ENCODE results near the gene BCKDHA.
"Not testable (repeated sequence)": the region's sequence is repeated elsewhere in the genome, so short reads cannot be mapped to it uniquely, and the experiment has no call there.

BCKDHA gene

GRCh38 chr19:41364524-41365391 lies 32.9 kb upstream of the BCKDHA start:
- in situ Hi-C loops (cut with MboI; ENCODE audit: low sequenced_read_pairs): no loop called here

DNA sequence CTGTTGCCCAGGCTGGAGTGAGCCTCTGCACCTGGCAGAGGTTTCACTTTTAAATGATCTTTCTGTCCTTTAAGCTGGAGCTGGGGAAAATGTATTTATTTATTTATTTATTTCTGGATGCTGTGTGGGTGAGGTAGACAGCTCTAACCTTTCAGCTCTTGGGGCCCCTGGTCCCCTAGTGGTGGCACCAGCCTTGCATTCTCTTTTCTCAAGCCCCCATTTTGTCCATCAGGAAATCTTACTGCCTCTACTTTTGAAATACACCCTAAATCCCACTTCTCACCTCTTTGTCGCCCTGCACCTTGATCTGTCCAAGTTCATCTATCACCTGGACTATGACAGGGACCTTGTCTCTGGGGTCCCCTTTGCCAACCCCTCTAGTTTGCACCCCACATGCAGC lies 31.5 kb upstream of the BCKDHA start:
- in situ Hi-C loops (cut with MboI; ENCODE audit: low sequenced_read_pairs): no loop called here

GRCh38 chr19:41367848-41368301 lies 29.7 kb upstream of the BCKDHA start:
- in situ Hi-C loops (cut with MboI; ENCODE audit: low sequenced_read_pairs): no loop called here

- in situ Hi-C loops (cut with MboI; ENCODE audit: low sequenced_read_pairs): no loop called here
Measured at GRCh38 chr19:41369769-41370168, 27.8 kb upstream of the BCKDHA start.

DNA sequence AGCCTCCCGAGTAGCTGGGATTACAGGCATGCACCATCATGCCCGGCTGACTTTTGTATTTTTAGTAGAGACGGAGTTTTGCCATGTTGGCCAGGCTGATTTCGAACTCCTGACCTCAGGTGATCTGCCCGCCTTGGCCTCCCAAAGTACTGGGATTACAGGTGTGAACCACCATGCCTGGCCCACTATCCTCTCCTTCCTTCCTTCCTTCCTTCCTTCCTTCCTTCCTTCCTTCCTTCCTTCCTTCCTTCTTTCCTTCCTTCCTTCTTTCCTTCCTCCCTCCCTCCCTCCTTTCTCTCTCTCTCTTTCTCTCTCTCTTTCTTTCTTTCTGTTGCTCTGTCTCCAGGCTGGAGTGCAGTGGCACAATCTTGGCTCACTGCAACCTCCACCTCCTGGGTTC lies 26.5 kb upstream of the BCKDHA start:
- in situ Hi-C loops (cut with MboI; ENCODE audit: low sequenced_read_pairs): not testable (repeated sequence)

GRCh38 chr19:41371541-41371940 lies 26.1 kb upstream of the BCKDHA start:
- in situ Hi-C loops (cut with MboI; ENCODE audit: low sequenced_read_pairs): no loop called here

GRCh38 chr19:41372501-41372900 lies 25.1 kb upstream of the BCKDHA start:
- in situ Hi-C loops (cut with MboI; ENCODE audit: low sequenced_read_pairs): no loop called here

DNA sequence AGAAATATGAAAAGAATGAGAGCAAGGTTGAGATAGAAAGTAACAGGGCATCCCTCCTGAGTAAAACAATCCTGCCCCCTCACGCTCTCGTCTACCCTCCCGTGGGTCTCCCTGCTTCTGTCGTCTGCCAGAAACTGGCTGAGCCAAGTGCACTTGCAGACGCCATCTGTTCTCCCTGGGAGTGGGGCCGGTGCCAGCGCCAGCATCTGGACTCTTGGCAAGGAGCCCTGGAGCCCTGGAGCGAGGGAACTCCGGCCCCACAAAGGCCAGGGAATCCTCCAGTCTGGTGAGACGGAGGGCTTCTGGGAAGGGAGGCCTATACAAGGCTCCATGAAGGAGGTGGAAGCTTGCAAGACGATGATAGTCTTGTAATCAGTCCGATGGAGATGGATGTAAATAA lies 23.6 kb upstream of the BCKDHA start:
- in situ Hi-C loops (cut with MboI; ENCODE audit: low sequenced_read_pairs): no loop called here

GRCh38 chr19:41376241-41376997 lies 21.2 kb upstream of the BCKDHA start, which contains the start of gene TMEM91:
TMEM91 (plus strand) TSS chr19:41376533; CDS start chr19:41378310, 1,777 bp downstream.
- in situ Hi-C loops (cut with MboI; ENCODE audit: low sequenced_read_pairs): no loop called here

DNA sequence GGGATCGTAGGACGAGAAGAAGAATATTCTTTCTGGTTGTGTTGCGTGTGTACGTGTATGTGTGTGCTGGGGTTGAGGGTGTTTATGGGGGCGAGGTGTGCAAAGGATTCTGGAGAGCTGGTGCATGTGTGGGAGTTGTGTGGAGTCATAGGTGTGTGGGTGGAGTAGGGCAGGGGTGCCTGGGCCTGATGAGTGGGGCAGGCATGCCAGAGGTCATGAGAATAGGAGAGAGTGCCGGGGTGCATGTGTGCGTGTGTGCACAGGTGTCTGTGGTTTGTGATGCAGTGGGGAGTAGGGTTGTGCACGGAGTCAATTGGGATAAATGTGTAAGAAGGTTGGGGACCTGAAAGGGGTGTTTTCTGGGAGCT lies 20.6 kb upstream of the BCKDHA start:
- in situ Hi-C loops (cut with MboI; ENCODE audit: low sequenced_read_pairs): no loop called here

DNA sequence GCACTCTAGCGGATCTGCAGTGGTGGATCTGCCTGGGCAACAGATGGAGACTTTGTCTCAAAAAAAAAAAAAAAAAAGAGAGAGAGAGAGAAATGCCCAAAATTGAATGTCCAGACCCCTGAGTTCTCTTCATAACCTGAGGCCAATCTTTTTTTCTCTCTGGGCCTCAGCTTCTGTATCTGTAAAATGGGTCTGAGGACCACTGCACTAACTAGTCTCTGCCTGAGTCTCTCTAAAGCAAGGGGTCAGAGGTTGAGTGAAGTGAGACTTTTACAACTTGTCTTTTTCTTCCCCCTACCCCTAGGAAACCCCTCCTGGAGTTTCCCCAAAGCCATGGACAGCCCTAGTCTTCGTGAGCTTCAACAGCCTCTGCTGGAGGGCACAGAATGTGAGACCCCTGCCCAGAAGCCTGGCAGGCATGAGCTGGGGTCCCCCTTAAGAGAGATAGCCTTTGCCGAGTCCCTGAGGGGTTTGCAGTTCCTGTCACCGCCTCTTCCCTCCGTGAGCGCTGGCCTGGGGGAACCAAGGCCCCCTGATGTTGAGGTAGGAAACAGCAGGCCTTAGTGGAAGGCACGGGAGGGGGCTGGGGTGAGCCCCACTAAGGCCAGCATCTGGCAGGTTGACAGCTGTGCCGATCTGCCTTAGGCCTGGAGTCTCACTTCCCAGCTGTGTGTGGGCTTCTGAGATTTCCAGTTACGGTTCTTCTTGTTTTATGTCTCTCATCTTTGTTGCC lies 19.5 kb upstream of the BCKDHA start:
- in situ Hi-C loops (cut with MboI; ENCODE audit: low sequenced_read_pairs): no loop called here

DNA sequence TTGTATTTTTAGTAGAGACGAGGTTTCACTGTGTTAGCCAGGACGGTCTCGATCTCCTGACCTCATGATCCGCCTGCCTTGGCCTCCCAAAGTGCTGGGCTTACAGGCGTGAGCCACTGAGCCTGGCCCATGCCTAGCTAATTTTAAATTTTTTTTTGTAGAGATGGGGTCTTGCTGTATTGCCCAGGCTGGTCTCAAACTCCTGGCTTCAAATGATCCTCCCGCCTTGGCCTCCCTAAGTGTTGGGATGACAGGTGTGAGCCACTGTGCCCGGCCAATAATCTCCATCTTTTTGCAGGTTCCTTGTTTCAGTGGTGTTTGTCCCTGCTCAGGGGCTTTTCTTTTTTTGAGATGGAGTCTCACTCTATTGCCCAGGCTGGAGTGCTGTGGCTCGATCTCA lies 16.1 kb upstream of the BCKDHA start:
- in situ Hi-C loops (cut with MboI; ENCODE audit: low sequenced_read_pairs): not testable (repeated sequence)

DNA sequence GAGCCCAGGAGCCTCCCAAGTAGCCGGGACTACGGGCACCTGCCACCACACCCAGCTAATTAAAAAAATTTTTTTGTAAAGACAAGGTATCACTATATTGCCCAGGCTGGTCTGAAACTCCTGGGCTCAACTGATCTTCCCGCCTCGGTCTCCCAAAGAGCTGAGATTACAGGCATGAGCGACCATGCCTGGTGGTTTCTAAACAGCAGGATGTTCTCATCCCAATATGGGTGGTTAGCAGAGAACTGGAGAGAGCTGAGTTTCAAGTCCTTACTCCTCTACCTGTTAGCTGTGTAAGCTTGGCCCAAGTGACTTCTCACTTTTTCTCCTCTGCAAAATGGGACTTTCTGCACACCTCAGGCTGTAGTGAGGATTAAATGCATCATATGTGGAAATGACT lies 13.3 kb upstream of the BCKDHA start:
- in situ Hi-C loops (cut with MboI; ENCODE audit: low sequenced_read_pairs): no loop called here

GRCh38 chr19:41386442-41386841 lies 11.2 kb upstream of the BCKDHA start:
- in situ Hi-C loops (cut with MboI; ENCODE audit: low sequenced_read_pairs): no loop called here

GRCh38 chr19:41391618-41392017 lies 6.0 kb upstream of the BCKDHA start:
- in situ Hi-C loops (cut with MboI; ENCODE audit: low sequenced_read_pairs): no loop called here

GRCh38 chr19:41392775-41393174 lies 4.8 kb upstream of the BCKDHA start:
- in situ Hi-C loops (cut with MboI; ENCODE audit: low sequenced_read_pairs): no loop called here

DNA sequence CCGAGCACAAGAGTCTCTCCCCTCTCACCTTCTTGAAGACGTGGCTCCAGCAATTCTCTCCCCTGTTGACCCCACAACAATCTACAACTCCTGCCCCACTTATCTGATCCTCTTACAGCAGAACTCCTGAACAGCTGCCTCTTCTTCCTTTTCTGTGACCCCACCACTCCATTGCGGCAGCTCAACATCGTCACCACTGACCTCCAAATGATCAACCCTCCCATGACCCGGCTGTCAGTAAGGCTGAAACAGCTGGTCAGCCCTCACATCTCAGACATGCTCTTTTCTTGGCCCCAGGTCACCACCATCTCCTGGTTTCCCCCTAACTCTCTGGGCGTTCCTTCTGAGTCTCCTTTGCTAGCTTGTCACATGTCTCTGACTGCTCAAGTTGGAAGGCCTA lies 2.3 kb upstream of the BCKDHA start:
- in situ Hi-C loops (cut with MboI; ENCODE audit: low sequenced_read_pairs): no loop called here

DNA sequence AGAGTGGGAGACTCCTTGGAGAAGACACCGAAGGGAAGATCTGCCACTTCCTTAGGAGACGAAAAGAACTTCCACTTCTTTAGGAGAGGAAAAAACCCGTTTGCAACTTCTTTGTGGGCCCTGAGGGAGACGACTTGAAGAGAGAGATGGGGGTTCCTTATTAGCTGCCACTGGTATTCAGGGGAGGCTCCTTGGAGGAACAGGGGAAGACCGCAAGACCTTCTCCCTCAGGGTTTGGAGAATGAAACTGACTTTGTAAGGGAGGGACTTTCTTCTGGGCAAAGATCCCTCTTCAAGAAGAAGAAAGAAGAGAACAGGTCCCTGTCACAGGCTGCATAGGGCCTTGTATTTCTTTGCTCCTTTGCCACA lies 416 bp downstream of the BCKDHA start:
- in situ Hi-C loops (cut with MboI; ENCODE audit: low sequenced_read_pairs): no loop called here

GRCh38 chr19:41398598-41398997 lies 980 bp downstream of the BCKDHA start:
- in situ Hi-C loops (cut with MboI; ENCODE audit: low sequenced_read_pairs): no loop called here

- in situ Hi-C loops (cut with MboI; ENCODE audit: low sequenced_read_pairs): no loop called here
Measured at GRCh38 chr19:41399091-41399490, 1.5 kb downstream of the BCKDHA start.

- in situ Hi-C loops (cut with MboI; ENCODE audit: low sequenced_read_pairs): no loop called here
Measured at GRCh38 chr19:41399525-41399924, 1.9 kb downstream of the BCKDHA start.

Measured in HL-60/S4 treated with phorbol 12-myristate 13-acetate at 8.2 ng/mL for 4 days and 3 days (cell line).